NCI-H748 treated with DMSO at 0.1 percent for 48 hours (cell line): ENCODE results near the gene PRDM2.

ENCODE experiments used
- DNase-seq: peaks from one replicate; lab custom pipeline; 2025; lab: John Stamatoyannopoulos, UW

The PRDM2 gene

DNA sequence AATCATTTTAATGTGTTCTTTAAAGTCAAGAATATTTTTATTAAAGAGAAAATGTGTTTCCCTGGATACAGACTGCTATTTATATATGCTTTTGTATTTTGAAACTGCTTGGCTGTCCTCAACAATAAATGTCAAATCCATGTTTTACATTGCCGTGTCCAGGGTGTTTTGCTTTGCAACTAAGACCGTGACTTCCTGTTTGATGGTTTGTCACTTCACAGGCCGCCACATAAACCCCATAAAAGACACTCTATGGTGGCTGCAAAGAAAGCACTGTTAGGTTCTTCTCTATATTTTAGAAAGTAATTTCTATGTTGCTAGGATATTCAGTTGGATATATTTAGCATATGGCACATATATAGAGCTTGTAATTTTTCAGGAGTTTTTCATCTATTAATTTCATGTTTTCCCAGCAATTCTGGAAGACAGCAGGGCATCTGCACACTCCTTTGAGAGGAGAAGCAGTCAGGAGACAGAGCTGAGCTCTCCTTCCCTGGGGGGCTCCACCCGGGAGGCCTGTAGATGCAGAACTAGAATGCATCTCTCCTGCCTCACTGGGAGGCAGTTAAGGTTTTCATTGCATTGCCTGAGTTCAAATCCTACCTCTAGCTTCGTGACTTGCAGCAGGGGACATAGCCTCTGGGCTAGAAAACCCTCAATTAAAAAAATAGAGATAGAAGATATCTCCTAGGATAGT is 33.1 kb downstream of the PRDM2 start:
- no peak for DNase-seq

DNA sequence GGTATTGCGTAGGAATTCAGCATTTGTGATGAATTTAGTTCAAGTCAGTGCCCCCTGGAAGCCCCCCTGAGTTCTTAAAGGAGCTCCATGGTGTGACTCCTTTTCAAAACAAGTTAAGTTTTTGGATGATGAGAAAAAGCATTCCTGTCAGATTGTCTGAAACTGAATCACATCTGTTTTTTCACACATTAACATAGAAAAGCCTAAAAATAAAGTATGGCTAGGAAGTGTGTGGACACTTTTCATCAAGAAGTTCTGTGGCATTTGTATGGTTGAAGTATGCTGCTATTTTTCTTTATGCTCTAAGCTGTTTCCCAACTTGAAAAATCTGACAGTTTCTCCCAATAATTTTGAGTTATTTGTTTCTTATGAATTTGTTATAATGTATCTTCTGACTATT is 33.7 kb downstream of the PRDM2 start:
- no peak for DNase-seq

DNA sequence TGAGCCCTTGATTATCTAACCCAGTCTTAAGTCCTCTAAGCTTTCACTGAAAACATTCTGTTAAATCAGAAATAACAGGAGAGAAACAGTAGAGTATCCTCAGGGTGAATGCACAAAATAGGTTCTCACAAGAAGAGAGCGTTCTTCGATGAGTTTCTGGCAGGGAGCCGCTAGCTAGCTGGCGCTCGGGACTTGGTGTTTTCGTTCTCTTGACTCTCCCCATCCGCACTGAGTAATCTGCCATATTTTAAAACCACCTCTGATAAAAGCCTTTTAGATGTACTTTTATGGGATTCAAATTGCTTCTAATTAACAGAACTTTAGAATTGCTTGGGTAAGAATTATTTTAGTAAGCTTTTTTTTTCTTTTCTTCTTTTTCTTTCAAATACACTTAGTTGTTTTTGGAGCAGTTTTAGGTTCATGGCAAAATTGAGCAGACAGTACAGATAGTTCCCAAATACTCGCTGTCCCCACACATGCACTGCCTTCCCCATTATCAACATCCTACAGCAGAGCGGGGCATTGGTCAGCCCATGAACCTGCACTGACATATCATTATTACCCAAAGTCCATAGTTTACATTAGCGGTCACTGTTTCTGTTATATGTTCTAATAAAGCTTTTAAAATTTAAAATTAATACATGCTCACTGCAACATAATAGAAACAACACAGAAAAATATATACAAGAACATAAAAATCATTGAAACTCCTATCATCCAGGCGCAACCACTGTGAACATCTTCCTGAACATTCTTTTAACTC is 35.4 kb downstream of the PRDM2 start:
- no peak for DNase-seq

DNA sequence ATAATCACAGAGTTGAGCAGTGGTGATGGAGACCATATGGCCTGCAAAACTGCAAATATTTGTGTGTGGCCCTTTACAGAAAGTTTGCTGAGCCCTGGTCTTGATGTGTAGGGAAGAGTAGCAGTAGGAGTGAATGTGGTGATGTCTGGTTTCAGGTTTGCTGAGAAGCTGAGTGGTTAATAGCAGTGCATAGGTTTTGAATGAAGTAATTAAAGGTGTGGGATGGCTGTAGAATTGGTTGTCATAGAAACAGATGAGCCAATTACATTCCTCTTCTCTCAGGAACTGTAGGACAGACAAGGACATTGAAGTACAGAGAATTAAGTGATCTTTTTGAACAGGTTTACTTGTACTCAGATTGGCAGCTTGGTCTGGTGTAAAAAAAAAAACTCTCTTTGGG is 37.4 kb downstream of the PRDM2 start:
- DNase-seq: peak; percentile 51

DNA sequence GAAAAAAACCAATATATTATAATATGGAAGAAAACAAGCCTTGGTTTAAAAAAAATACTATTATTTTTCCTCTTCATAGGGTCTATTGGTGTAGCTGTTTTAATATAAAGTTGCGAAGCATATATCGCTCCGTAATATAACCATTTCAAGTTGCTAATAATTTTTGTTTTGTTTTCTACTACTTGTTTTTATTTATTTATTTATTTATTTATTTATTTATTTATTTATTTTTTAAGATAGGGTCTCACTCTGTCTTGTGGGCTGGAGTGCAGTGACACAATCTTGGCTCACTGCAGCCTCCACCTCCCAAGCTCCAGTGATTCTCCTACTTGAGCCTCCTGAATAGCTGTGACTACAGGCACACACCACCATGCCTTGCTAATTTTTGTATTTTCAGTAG is 46.4 kb downstream of the PRDM2 start:
- DNase-seq: no peak

DNA sequence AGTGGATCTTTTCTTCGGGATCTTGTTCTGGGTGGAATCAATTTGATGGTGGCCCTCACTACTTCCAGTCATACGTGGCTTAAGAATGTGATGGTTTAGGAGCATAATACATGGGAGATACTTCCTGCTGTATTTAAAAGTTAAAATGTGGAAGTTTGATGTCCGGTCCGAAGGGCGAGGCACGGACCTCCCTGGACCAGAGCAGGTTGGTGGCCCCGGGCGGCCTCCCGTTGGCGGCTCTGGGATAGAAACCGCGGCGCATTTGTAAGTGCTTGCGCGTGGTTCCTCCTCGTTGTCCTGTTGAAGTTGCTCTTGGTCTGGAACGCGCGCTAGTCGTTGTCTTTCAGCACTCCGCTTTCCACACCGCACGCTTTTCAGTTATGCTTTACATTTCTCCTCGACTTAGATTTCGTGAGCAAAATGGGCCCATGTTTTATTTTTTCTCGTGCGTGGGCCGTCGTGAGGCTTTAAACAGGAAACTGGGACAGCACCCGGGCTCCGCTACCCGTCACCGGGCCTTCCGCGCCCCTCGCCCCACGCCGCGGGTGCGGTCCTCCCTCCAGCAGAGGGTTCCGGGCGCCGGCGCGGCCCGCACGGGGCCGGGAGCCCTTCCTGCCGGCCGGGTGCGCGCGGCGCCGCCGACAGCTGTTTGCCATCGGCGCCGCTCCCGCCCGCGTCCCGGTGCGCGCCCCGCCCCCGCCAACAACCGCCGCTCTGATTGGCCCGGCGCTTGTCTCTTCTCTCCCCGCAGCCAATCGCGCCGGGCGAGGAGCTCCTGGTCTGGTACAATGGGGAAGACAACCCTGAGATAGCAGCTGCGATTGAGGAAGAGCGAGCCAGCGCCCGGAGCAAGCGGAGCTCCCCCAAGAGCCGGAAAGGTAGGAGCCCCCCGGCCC is 48.9 kb downstream of the PRDM2 start:
- peak; percentile 78 for DNase-seq

DNA sequence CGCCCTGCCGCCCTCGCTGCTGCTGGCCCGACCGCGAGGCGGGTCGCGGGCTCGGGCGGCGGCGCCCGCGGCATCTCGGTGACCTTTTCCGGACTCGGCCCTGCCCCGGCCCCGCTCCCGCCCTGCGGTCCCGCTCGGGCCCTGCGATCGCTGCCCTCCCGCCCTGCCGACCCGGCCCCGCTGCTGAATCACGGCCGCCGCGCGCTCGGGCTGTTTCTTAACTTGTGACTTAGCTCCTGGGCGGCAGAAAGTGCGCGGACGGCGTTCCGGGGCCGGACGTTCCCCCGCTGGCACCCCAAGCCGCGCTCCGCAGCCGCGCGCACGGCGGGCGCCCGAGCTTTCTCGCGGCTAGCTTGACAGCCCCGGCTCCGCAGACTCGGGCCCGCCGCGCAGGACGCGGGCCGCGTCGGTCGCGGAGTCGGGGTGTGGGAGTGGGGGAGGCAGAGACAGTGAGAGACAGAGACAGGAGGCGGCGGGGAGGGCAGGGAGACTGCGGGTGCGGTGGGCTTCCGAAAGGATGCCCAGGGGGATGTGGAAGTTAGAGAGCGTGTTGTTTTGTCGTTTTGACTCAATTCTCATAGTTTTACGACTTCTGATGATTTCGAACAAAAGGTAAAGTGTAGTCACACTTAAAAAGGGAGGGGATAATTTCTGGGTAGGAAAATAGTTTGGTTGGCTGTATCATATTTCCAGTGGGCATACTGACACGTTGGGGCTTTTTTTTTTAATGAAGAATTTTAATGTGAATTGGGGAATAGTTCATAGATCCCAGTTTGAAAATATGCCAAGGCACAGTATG is 49.8 kb downstream of the PRDM2 start:
- DNase-seq: no peak

DNA sequence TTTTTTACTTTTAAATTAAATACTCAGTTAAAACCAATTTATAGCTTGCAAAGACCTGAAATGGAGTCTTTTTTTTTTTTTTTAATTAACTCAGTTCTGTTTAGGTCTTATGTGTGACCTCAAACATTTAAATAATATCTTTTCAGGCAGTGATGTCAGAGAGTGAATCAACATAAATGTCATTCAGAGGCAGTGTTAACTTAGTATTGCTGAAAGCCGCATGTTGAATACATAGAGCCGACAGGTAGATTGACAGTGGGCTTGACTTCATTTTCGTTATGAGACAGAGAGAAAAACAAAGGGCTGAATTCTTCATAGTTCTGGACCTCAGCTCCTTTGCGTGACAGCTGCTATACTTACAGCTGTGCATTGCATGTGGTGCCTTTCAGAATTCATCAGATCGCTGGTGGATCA is 51.5 kb downstream of the PRDM2 start:
- DNase-seq: no peak

DNA sequence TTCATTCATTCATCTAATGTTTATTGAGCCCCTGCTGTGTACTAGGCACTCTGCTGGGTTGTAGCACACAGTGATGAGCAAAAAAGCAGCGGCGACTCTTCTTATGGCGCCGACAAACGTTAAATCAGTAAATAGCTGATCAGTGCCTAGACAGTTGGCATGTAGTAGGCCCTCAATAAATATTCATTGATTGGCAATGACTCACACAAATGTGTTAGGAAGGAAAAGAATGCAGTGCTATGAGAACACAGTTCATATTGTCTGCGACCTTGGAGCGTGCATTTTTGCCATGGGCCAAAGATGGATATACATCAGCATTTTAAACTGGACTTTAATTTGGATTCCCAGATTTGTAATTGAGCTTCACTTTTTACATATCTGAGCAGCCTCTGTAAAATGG is 52.0 kb downstream of the PRDM2 start:
- no peak for DNase-seq

DNA sequence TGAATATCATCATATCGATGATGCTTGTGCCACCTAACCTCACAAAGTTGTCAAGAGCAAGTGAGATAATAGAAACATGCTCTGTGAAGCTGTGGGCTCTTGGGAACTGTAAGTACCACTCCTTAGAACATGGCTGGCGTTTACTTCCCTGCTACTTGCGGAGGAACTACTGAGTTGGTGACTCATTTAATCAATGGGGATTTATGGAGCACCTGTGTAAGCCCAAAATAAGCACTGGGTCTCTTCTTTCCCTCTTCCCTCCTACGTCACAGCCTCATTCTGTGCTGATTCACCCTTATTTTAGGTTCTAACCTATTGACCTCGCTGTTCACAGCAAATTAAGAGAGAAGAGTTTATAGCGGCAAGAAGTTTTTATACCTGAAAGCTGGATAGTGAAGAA is 52.9 kb downstream of the PRDM2 start:
- DNase-seq: no peak

DNA sequence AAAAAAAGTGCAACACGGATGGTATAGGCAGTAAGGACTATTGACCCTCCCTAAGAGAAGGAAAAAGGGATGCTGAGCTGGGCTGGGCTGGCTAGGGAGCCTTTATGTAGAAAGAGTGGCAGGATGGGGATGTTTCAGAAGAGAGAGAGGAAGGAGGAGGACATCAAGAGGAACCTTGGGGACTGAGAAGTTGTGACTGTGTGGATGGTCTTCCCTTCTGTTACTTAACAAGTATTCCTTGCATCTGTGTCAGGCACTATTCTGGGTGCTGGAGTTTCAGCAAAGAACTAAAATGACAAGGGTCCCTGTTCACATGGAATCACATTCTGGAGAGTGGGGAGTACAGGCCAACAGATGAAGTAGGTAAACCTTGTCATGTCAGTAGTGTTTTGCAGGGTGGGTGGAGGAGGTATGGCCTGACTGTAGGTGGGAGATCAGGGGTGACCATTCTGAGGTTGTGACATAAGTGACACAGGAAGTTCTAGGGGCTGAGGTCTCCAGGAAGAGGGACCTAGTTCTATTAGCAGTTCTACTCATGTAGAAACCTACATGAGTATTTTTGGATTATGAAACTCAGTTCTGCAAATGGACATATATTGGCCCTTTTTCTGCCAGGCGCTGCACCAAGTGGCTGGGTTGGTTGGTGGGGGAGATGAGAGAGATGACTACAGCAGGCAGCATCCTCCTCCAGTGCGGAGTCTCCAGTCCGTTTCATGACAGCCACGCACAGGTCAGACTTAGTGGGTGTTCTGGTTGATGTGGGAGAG is 53.8 kb downstream of the PRDM2 start:
- DNase-seq: no peak

DNA sequence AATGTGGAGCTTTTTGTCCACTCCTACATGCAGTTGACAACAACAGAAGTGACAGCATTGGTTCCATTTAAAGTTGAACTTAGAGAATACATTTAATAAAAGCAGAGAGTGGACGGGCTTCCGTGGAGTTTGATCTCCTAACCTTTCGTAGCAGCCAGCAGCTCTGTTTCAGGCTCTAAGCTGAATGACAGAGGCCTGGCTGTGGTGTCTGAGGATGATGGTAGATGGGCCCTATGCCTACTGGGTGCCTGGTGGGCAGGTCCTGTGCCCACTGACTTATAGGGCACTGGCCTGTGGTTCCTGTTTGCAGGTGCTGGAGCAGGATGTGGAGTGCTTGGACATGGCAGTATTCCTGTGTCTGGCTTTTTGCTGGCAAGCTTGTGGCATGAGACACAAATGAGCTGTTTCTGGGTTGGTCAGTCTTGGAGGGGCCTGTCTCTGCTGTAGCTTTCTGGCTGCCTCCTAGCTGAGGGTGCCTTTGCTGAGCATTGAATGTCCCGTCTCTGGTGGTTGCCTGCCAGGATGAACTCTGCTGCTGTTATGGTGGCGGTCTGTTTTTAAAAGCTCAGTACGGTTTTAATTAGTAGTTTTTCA is 54.6 kb downstream of the PRDM2 start:
- DNase-seq: no peak

DNA sequence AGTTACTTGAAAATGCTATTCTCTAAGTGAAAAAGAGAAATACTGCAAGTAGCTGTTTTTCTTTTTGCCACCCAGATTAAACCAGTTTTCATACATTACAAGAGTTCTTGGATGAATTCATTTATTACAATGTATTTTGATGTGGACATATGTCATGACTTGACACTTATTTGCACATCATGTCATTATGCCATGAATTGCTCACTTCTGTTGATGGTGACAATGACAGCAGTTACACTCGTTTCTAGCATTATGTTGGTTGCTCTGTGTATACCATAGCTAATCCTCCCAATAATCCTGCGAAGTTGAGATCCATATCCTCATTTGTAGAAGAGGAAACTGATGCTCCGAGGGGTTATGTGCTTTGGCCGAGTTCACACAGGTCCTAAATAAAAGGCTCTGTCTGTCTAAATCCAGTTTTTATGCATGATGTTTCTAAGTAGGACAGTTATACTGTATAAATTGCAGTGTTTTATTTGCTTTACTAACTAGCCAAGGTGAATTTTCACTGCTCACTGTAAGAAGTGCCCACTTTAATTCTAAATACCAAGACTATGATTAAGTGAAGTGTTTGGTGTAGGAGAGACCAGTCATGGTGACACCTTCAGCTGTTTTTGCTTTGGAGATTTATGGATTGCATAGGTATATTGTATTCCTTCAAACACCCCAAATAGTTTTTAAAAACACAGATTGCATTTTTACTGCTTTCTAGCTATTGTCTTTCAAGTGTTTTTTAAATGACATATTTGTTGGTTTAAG is 56.7 kb downstream of the PRDM2 start:
- no peak for DNase-seq

DNA sequence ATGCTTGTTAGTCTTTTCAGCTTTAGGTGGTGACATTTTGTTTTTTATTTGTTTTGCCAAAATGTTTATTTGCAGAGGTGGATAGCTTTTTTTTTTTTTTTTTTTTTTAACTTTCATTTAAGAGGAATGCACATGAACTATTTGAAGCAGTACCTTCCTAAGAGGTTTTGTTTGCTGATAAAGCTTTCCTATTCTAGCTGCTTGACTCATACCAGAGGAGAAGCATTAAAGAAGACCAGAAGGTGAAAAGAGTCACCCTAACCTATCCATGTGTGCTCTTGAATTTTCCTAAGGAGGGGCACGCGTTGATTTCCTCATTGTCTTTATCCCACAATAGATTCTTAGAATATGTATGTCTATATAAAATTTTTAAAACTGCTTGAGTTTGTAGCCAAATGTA is 57.7 kb downstream of the PRDM2 start:
- DNase-seq: no peak

DNA sequence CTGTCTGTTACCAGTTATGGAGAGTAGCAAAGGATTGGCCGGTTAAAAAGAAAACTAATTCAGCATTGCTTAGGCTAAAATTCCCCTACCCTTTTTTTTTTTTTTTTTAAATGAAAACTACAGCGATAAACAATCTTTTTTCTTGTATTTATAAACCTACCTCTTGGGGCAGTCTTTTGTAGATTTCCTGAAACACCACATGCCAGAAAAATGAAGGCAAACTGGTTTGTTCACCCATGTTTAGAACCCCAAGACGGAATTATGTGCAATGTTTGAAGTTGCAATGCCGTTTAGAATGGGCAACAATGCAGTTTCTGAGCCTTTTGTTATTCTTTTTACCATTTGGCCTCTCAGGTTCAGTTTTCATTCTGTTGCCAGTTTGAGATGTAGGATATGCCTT is 59.1 kb downstream of the PRDM2 start:
- no peak for DNase-seq

DNA sequence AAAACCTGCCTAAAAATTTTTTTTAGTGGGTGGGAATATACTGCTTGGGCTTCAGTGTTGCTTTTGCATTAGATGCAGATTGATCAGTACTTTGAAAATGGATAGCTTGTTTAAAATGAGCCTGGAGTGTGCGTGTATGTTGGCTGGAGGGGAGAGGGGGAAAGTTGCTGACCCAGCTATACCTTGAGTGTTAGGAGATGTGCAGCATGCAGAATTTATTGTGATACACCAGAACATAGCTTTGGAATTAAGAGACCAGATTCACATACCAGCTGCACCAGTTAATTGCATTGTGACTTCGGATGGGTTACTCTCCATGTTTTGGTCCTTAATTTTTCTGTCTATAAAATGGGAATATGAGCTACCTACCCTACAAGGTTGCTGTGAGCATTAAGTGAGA is 60.4 kb downstream of the PRDM2 start:
- no peak for DNase-seq

DNA sequence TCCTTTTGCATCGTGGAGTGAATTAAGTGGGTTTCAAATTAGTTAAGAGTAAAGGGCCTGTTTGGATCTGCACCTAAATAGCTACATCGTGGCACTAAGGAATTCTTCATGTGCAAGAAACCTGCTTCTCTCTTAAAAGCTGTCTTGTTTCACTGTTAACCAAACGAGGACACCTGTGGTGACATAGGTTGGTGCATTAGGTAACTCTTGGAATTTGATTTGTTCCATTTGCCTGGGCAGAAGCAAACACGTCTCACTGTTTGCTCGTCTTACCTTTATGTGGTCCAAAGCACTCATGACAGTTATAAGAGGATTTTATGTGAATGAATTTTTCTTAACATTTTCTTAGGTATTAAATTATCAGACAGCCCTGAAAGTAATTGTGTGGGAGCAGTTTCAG is 60.9 kb downstream of the PRDM2 start:
- DNase-seq: no peak

DNA sequence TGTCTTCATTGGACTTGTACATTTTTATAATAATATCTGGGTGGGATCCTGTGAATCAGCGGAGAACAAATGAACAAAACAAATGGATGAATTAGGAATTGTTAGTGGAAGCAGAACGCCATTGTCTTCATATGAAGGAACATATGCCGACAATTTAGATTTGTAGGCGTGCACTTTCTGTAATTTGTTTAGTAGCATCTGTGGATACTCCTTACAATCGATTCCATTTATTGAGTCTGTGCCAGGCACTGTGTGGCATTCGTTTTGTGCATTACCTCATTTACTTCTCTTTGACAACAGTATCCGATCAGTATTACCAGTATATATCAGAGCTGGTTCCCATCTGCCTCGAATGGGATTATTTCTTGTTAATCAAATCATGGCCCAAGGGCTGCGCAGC is 61.9 kb downstream of the PRDM2 start:
- no peak for DNase-seq

DNA sequence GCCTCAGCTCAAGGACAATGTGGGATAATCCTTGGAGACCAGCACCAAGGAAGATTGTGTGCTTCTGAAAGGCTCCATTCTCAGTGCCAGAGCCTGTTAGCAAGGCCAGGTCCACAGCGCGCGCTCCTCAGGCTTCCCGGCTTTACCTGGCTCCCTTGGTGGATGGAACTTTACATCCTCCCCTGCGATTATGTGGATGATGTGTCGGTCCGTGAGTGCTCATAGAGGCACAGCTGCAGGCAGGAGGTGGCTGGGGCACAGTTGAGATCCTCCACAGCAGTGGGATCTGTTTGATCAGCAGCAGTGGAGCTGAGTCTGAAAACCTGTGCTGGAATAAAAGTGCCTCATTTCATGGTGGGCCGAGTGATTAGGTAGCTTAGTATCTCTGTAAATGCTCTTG is 62.7 kb downstream of the PRDM2 start:
- no peak for DNase-seq

DNA sequence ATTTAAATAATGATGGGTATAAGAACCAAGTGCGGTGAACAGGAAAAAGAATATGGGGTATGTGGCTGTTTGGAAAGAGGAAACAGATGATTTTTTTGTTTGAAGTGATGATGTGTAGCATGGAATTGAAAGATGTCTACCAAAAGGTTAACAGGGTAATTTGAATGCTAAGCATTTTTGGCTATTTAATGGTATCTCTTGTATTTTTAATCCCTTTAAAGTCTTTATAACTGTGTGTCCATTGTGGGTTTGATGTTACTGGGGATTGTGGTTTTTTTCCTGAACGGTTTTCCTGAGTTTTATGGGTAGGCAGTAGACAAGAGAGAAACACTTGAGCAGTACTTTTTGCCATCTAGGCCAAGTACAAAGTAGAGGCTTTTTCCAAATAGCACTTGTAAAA is 63.2 kb downstream of the PRDM2 start:
- DNase-seq: no peak
